ENCODE data around the gene JAZF1.
"Not testable (repeated sequence)": the region's sequence is repeated elsewhere in the genome, so short reads cannot be mapped to it uniquely, and the experiment has no call there.

Gene JAZF1

DNA sequence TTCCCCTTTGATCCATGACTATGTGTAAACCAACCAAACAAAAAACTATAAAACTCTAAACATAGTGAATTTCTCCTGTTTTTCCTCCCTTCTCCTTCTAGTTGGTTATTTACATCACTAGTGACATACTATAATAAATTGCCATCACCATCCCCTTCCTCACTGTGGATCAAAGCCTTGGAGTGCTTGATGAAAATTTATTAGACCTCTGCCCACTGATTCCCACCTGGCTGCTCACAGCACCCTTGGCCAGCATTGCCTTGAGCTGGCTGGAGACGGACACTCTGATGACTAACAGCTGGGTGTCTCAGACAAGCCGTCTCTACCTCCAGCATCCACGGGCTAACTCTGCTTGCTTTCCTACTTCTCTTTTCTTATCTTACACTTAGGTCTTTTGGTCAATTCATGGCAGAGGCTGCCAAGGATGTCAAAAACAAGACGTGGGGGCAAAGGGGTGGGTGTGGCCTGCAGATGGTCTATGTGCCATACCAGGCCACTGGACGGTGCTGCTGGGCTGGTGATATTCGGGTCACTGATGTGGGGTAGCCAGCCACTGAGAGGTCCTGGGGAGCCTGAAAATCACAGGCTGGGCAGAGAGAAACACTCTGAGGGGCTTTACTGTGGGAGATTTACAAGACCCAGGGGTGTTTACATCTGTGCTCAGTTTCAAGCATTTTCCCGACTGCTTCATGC is 232.9 kb downstream of the JAZF1 start:
- DNase-seq (ENCODE audit: low read depth in 1 of 2, low spot score in 1 of 2), result no peak

DNA sequence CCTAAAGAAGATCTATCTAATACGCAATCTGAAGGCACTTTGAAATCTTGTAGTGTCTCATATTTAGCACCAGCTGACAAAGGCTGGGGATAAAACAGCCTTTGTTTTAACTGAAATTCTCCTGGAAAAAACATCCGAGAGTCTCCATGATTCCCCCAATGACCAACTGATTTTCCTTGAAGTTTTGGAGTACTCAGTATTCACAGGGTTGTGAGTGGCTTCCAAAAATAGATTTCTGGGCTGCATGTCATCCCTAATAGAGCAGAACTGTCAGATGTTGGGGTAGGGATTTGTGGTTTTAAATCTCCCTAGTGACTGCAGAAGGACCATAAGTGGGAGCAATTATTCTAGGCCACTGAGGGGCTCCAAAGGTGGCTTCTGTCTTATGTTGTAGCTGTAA is 234.2 kb downstream of the JAZF1 start:
- DNase-seq (ENCODE audit: low read depth in 1 of 2, low spot score in 1 of 2), result no peak

DNA sequence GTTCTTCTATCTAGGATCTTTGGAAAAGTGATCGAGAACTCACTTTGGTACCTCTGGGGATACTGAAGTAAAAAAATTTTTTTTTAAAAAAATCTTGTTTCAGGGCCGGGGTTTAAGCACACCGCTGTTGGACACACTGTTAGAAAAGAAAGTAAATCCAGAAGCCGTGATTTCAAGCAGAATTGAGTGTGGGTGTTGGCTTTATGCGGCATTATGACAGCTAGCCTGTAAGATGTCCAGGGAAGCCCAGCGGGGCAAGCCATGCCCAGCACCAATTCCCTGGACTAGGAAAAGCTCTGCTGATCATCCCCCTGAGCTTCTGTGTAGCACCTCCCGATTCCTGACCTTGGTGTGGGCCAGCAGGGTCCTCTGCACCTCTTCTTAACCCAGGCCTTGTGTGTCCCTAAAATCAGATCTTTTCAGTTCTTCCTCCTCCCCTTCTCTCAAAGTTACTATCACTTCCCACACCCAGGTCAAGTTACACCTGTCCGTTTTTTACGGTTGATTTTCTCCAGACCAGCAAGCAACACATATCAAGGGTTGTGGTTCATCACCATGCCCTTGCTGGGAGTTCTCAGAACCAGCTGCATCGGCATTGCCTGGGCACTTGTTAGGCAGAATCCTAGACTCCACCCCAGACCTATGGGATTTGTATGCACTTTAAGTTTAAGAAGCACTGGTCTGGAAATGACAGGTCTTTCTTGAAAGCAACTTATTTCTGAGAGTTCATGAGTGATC is 235.4 kb downstream of the JAZF1 start:
- DNase-seq (ENCODE audit: low read depth in 1 of 2, low spot score in 1 of 2), result no peak

DNA sequence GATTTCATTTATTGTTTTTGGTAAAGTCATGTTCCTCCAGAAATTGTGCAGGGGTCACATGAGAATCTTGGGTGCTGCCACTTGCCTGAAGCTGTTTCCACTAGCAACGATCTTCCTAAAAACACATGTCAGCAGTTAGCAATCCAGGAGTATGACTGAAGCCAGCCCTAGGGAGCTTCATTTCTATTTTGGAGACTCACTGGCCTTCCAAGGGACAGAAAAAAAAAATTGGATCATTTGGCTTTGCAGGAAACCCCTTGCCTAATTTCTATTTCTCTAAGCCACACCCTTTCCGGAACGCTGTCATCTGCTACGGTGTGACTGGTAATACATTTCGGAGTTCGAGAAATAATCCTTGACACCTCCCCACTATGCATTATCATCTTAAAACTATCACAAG is 236.0 kb downstream of the JAZF1 start:
- DNase-seq (ENCODE audit: low read depth in 1 of 2, low spot score in 1 of 2), result no peak

DNA sequence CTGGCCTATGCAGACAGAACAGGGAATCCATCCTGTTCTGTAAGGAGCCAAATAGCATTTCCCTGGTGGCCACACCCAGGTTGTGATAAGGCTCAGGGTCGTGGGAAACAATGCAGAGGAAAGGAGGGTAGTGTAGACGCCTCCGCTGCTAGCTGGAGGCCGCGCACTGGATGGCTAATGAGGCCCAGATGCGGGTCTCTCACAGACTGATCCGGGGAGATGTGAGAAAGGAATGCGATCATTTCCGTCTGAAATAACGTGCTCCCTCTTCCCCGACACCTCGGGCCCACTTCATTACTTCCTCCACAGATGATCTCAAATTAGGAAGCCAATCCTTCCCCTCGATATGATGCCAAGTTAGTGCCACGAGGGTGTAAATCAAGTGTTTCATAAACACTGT is 237.4 kb downstream of the JAZF1 start:
- DNase-seq (ENCODE audit: low read depth in 1 of 2, low spot score in 1 of 2), result no peak

DNA sequence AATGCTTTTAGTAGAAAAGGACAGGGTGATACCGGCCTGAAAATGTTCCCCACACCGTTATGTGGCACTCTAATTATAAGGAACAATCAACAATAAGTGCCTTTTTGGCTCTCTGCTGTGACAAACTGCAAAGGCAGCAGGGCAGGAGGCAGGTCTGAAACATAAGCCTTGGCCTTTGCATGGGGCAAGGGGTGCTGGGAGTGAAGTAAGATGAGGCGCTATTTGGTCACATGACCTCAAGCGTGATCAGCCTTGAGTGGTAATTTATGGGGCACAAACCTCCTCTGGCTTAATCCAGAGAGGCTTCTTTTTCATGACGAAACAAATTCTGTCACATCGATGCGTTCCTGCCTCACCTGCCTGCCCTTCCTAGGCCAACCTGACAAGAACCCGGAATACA is 237.9 kb downstream of the JAZF1 start:
- DNase-seq (ENCODE audit: low read depth in 1 of 2, low spot score in 1 of 2), result no peak

DNA sequence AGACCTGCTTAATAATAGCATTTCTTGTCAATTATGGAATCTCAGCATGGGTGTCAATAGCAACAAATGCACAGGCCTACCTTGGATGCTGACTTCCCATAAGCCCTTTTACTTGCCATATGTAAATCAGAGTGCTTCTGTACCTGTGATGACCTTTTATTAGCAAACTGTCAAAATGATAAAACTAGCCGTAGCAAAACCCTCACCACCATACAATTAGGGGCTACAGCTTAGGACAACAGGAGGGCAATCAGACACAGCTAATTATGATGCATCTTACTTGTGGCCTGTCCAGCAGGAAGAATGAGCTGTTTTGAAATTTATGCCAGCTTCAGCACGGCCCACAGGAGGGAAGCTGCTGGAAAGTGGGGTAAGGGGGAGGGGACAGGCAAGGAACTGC is 239.1 kb downstream of the JAZF1 start:
- no peak for DNase-seq (ENCODE audit: low read depth in 1 of 2, low spot score in 1 of 2)

DNA sequence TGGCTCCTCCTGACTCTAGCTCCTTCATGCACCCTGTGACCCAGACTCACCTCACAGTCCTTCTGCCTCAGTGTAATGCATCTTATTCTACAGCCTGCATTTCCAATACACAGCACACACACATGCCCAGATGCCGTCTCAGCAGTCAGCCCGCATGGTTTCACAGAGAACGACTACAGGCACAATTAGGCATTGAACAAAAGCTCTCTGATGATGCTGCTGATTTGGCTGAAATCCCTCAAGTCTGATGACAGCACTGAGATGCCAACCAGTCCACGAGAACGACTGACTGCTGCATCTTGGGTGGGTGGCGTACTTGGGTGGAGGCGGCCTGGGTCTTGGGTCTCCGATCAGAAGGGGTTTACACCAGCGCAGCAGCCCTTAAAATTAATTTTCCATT is 240.3 kb downstream of the JAZF1 start:
- DNase-seq (ENCODE audit: low read depth in 1 of 2, low spot score in 1 of 2), result no peak

DNA sequence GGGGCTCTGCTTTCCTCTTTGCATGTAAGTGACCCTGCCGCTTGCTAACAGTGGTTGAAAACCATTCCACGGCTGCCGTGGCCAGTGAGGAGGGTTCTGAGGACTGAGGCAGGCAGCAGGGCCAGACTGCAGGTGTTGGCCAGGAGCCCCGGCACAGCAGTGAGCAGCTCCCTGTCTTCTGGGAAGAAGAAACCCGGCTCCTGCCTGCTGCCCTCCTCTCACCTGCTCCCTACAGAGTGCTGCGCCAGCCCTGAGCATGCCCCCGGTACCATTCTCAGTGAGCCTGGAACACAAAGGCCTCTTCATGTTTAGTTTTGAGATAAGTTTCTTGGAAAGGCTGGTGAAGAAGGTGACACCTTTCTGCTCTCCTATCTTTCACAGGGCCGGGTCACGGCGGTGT is 240.7 kb downstream of the JAZF1 start:
- no peak for DNase-seq (ENCODE audit: low read depth in 1 of 2, low spot score in 1 of 2)

DNA sequence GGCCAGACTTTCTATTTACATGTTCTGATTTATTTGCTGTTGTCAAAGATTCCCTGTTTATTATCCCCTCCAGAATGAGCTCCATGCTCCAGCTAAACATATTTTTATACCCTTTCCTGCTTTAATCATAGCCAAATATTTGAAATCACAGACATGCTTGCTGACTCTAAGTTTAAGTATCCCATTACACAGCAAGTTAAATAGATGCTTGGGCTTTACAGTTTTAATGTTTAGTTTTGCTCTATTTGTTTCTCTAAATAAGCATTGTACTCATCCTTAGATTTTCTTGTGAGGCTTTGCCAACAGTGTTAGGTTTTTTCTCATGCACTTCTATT is 243.9 kb downstream of the JAZF1 start:
- DNase-seq (ENCODE audit: low read depth in 1 of 2, low spot score in 1 of 2), result no peak

DNA sequence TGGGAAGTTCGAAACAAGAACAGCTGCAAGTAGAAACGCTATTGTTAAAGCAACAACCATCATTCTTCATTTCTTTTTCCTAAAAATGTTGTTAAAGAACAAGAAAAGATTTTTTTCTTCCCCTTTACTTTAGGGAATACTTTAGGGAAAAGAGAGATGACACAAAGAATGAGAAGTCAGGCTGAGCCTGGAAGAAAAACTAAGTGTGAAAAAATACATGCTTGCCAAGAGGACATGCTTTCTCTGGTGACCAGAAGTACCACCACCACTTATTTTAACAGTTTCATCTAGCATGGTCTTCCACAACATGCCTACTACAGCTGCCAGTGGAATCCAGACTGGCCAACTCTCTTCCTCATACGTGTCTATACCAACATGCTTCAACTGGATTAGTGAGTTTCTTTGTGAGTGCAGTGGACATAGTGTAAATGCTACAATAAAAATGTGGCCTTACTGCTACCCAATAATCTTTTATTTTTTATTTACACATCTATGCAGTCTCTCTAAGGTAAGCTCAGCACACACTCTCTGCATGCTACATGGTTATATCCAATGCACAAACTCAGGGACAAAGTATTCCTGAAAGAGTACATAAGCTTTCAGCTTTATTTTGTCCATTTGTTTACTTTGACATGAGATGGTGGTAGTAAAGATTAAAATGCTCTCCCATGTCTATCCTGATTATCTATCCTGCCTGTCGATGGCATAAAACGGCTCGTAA is 244.4 kb downstream of the JAZF1 start:
- no peak for DNase-seq (ENCODE audit: low read depth in 1 of 2, low spot score in 1 of 2)

DNA sequence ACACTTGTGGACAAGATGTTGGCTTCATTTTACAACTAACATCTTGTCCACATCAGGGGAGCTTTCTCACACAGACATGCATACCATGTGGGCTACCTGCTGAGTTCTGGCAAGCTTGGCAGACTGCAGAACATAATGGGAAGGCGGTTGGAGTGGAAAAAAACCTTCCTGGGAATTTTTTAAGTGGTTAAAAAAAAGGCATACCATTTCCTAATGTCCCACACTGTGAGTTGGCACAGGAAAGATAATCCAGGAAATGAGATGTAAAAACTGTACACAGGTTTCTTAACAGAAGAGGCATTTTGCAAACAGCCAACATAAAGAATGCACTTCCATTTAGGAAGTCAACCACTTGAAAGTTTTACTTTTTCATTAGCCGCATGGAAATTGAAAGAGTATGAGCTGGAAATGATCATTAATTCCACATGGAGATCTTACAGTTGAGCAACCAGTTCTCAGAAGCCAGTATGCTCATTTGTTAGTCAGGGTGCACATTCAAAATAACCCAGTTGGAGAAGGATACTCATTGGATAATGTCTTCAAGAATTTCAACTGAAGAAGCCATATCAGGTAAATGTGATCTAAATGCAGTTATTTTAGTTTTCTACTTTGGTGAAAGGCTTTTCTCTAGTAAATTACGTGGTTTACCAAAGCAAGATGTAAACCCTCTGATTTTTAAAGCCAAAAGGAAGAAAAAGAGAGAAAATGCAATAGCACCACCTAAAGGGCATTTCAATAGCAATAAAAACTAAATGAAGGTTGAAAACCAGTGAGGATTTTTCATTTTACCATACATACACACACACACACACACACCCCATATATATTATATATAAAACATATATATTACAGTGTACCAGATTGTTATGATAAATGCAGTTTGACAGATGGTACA is 246.7 kb downstream of the JAZF1 start:
- no peak for DNase-seq (ENCODE audit: low read depth in 1 of 2, low spot score in 1 of 2)

DNA sequence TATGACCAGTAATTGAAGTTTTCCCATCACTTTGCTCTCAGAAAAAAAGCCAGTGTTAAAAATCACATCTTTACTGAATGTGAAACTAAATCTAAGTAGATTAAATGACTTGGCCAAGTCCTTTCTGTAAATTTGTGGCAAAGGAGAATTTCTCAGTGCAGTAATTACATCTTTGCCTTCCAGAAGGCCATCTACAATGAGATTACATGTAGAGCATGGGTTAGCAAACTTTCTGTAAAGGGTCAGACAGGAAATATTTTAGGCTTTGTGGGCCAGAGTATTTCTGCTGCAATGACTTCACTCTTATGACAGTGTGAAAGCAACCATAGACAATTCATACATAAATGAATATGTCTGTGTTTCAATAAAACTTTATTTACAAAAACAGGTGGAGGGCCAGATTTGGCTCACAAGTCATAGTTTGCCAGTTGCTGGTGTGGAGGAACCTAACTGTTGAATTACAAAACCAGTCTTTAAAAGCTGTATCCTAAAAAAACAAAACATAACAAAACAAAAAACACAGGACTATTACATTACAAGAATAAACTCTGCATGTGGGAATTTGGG is 249.6 kb downstream of the JAZF1 start:
- no peak for DNase-seq (ENCODE audit: low read depth in 1 of 2, low spot score in 1 of 2)

DNA sequence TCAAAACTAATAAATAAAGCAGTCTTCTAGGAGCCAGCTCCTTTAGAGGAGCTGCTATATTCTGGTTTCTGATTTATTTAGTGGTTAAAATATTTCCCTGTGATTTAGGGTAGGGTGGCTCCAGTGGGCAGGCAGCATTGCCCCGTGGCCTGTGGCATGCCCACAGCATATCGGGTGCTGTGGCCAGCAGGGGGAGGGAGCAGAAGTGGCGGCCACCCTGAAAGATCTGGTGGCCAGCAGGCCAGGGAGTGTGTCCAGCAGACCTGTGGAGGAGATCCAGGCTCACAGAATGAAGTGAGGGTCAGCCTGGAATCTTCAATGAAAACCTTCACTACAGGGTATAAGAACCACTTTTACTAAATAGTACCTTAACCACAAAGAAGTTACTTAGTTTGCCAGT is 251.5 kb downstream of the JAZF1 start:
- DNase-seq (ENCODE audit: low read depth in 1 of 2, low spot score in 1 of 2), result no peak

DNA sequence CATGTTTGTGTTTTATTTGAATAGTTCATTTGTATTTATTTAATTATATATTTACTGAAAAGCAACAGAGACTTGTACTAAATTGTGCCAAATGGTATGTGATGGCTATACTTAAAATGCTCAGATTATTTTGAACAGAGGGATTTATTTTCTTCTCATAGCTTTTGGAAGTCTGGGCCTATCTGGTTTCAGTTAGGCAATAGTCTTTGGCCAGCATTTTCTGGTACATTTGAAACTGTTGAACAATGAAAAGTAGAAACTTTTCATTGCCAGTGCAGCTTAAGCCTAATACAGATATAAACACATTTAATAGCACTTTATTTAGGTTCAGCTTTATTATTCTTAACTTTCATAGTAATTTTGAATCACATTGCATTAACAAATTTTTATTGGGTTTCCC is 252.6 kb downstream of the JAZF1 start:
- DNase-seq (ENCODE audit: low read depth in 1 of 2, low spot score in 1 of 2), result no peak

DNA sequence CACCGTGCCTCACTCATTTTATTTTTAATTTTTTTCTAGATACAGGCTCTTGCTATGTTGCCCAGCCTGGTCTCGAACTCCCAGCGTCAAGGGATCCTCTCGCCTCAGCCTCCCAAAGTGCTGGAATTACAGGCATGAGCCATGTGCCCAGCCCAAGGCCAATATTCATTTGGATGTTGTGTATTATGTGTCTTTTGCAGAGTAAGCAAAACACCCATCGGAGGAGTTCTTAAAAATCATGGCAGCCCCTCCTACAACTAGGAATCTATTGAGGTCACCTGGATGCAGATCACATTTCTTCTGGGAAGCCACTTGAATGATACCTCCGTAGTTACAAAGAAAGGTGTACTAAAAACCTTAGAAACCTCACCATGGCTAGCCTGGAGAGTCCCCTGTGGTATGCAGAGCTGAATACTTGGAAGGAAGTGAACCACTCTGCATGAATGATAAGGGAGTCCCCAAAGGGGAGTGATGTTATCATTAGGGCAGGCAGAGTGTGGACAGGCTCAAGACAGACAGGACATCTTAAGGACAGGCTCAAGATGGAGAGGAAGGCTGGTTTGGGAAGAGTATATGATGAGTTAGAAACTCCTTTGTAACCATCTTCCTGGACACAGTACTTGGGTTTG is 254.9 kb downstream of the JAZF1 start:
- DNase-seq (ENCODE audit: low read depth in 1 of 2, low spot score in 1 of 2), result no peak

DNA sequence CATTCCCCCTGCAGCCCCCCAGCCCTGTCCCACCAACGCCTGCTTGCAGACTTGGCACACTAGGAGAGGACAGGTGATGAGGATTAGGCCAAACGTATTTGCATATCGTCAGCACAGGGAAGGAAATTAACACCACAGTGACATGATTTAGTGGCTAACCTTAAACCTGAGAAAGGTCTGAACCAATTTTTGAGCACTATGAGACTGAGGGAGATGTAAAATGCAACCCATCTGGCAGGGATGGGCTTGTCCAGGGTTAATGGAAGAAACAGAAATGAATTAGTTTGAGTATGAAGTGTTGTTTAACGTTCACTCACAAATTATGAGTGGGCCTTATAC is 257.0 kb downstream of the JAZF1 start:
- no peak for DNase-seq (ENCODE audit: low read depth in 1 of 2, low spot score in 1 of 2)

DNA sequence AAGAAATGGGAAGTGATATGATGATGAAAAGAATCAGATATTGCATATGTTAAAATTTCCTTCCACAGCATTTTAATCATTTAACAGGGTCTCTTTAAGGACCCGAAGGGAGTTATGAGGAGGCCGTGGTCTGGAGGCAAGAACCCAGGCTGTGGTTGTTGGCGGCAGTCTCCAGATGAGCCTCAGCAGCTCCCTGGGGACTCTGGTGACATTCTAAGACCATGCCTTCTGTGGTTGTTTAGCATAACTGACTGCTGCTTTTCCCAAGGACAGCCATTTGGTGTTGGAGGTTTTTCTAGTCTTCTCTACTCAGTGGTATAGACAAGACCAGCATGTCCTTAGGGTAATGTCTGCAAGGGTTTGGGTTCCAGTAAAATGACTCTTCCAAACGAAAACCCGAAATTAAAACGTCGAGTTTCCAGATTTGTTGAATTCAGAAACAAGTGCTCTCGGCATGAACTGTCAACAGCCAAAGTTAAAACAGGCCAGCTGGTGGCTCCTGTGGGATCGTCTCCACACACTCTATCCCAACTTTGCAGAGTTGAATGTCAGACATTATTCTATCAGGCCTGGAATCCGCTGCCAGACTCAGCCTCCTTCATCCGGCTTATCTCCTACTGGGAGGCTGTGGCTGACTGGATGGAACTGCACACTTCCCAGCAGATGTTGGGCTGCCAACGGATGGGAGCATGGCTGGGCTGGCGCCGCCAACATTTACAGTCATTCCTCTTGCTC is 257.5 kb downstream of the JAZF1 start:
- no peak for DNase-seq (ENCODE audit: low read depth in 1 of 2, low spot score in 1 of 2)

DNA sequence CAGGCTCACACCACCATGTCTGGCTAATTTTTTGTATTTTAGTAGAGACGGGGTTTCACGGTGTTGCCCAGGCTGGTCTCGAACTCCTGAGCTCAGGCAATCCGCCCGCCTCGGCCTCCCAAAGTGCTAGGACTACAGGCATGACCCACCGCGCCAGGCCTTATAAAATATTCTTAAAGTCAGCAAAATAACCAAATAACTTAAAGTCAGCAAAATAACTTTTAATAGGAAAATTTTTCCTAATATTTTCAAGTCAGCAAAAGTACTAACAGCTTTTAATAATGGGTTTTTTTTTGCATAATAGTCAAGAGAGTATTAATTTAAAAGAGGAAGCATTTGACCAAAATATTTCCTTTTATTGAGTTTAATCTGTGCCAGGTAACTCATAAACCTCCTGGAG is 258.2 kb downstream of the JAZF1 start:
- not testable (repeated sequence) for DNase-seq (ENCODE audit: low read depth in 1 of 2, low spot score in 1 of 2)

All from activated CD4-positive, alpha-beta T cell treated with anti-CD3 and anti-CD28 coated beads, Interleukin-2, amount 50 U/mL, for 24 hours (primary cell).